Left ventricle myocardium superior (tissue), 1 donor: ENCODE results near the gene CCDC92. TPM values are rescaled to one million over a fixed set of nuclear protein-coding genes. Genes with fewer than 3 reads are reported as not detected.

Experiments used
- ATAC-seq: fragments of 200-7000 bp; cut with Tn5 transposase; one replicate; pipeline ENCODE4 v1.9.1; 2020; ENCODE audit warnings: mild to moderate bottlenecking, moderate library complexity
- DNase-seq: peaks from one replicate; pipeline ENCODE4 v3.0.0-alpha.2; 2020
- intact Hi-C: fragments of 100-400 bp; cut with micrococcal nuclease; formaldehyde crosslinking; loops from one replicate; pipeline ENCODE4 v1.11.0; 2022
- long read RNA-seq: library from polyadenylated mRNA; unstranded; transcript quantifications from one replicate; pipeline ENCODE4 v2.0.0, GENCODE V29; 2021
- total RNA-seq: library from RNA; stranded (reverse); fragmentation: NEBNext Ultra II Directional; extraction: Animal tissue kit (Norgen Biotek cat#: 25700); gene quantifications from one replicate; pipeline ENCODE4 v1.2.1, GENCODE V29; 2021
- donor health status: DM: no; HTN: yes; CAD: no; lungs with severe emphysema.

CCDC92 gene
- 54.0 TPM for total RNA-seq
- long read RNA-seq, full-length matches to known transcripts: 52 of 119 reads
- long read RNA-seq, partial matches to known transcripts: 0 of 119 reads
- long read RNA-seq, other reads (novel, unspliced or antisense): 67 of 119 reads

- ATAC-seq (peak; percentile 89), DNase-seq (peak; percentile 96)
- intact Hi-C loops: no loop called here
Measured at GRCh38 chr12:123972457-123973401, at the start of gene CCDC92, which contains the start of gene ZNF664. Gene CCDC92 (minus strand): TSS chr12:123972831. CDS start chr12:123944305, 28,526 bp downstream. Gene ZNF664 (plus strand): TSS chr12:123973215. CDS start chr12:124012145, 38,930 bp downstream.

GRCh38 chr12:124022161-124022560 lies 49.5 kb upstream of the CCDC92 start:
- ATAC-seq: no peak
- intact Hi-C loops: no loop called here
- no peak for DNase-seq

GRCh38 chr12:124021007-124021406 lies 48.4 kb upstream of the CCDC92 start:
- intact Hi-C loops: no loop called here
- no peak for DNase-seq
- ATAC-seq: peak; percentile 17

- intact Hi-C loops: no loop called here
- ATAC-seq (peak; percentile 44), DNase-seq (no peak)
Measured at GRCh38 chr12:124020514-124020949, 47.9 kb upstream of the CCDC92 start.

GRCh38 chr12:124019115-124019514 lies 46.5 kb upstream of the CCDC92 start:
- no peak for DNase-seq
- no peak for ATAC-seq
- intact Hi-C loops: no loop called here

GRCh38 chr12:124018539-124018938 lies 45.9 kb upstream of the CCDC92 start:
- DNase-seq (no peak), ATAC-seq (no peak)
- intact Hi-C loops: no loop called here

- DNase-seq (no peak), ATAC-seq (no peak)
- intact Hi-C loops: no loop called here
Measured at GRCh38 chr12:124017064-124017463, 44.4 kb upstream of the CCDC92 start.

- ATAC-seq: no peak
- no peak for DNase-seq
- intact Hi-C loops: no loop called here
Measured at GRCh38 chr12:124015494-124016461, 43.1 kb upstream of the CCDC92 start.

GRCh38 chr12:124013073-124013472 lies 40.4 kb upstream of the CCDC92 start:
- ATAC-seq (no peak), DNase-seq (no peak)
- intact Hi-C loops: no loop called here

- no peak for DNase-seq
- intact Hi-C loops: no loop called here
- no peak for ATAC-seq
Measured at GRCh38 chr12:124011435-124012115, 38.9 kb upstream of the CCDC92 start.

- no peak for DNase-seq
- intact Hi-C loops: no loop called here
- no peak for ATAC-seq
Measured at GRCh38 chr12:124010687-124011086, 38.1 kb upstream of the CCDC92 start.

- ATAC-seq (peak; percentile 41), DNase-seq (no peak)
- intact Hi-C loops: no loop called here
Measured at GRCh38 chr12:124009781-124010180, 37.1 kb upstream of the CCDC92 start.

- intact Hi-C loops: no loop called here
- ATAC-seq: peak; percentile 29
- no peak for DNase-seq
Measured at GRCh38 chr12:124008595-124008994, 36.0 kb upstream of the CCDC92 start.

GRCh38 chr12:124007826-124008570 lies 35.4 kb upstream of the CCDC92 start:
- peak; percentile 45 for ATAC-seq

GRCh38 chr12:124006846-124007713 lies 34.4 kb upstream of the CCDC92 start:
- ATAC-seq (no peak), DNase-seq (no peak)
- intact Hi-C loops: no loop called here

More at GRCh38 chr12:124007826-124008570, 35.4 kb upstream of the CCDC92 start:
- intact Hi-C loops: no loop called here
- no peak for DNase-seq

- DNase-seq: no peak
- ATAC-seq: no peak
- intact Hi-C loops: no loop called here
Measured at GRCh38 chr12:124006085-124006845, 33.6 kb upstream of the CCDC92 start.
